Nucleus accumbens (tissue), 56 donors: ENCODE results near the gene PRR22.
A peak's percentile ranks its signal among the peaks of the same experiment; 100 is the strongest.

ENCODE experiments used
- DNase-seq, 56 donors: peaks; one replicate each; lab custom pipeline; 2025; lab: John Stamatoyannopoulos, UW

Gene PRR22

GRCh38 chr19:5795382-5795919 lies 10.9 kb upstream of the PRR22 start:
- no peak for DNase-seq

GRCh38 chr19:5793188-5793587 lies 8.6 kb upstream of the PRR22 start:
- DNase-seq: no peak

GRCh38 chr19:5792224-5792623 lies 7.7 kb upstream of the PRR22 start:
- no peak for DNase-seq

- peak; percentile 56 to 98 (median 93) for DNase-seq
Measured at GRCh38 chr19:5790559-5791520, 6.3 kb upstream of the PRR22 start, which contains the start of gene DUS3L. Gene DUS3L, minus strand, starts transcription at chr19:5791163. Its CDS starts 22 bp downstream, at chr19:5791141.

DNA sequence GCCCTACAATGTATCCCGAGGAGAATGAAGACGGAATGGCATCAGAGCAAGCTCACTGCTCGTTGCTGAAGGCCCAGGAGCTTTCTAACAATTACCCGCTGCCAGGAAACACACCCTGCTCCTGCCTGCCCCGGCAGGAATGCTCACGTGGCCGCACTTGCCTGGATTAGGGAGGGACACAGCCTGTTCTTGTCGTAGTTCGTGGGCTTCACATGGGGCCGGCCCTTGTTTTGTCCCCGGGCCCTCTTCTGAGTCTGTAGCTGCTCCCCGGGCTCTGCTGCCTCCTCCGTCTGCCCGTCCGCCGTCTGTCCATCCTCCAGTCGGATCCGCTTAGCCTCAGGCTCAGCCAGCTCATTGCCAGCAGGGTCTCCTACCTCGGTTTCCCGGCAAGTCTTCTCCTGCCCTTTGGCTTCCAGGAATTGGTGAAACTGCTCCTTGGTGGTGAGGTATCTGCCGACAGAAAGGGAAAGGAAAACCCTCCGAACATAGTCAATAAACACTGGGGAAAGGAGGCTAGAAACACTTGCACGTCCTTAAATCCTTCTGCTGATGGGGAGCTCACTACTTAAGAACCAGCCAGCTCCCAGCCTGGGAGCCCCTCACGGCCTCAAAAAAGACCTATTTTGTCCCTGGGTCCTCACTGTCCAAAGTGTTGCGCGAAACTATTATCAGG lies 5.5 kb upstream of the PRR22 start:
- DNase-seq: no peak

- DNase-seq: no peak
Measured at GRCh38 chr19:5789351-5789761, 4.8 kb upstream of the PRR22 start.

GRCh38 chr19:5788422-5788821 lies 3.9 kb upstream of the PRR22 start:
- DNase-seq: no peak

- DNase-seq: no peak
Measured at GRCh38 chr19:5787409-5788182, 3.0 kb upstream of the PRR22 start.

GRCh38 chr19:5786593-5787408 lies 2.3 kb upstream of the PRR22 start:
- no peak for DNase-seq

DNA sequence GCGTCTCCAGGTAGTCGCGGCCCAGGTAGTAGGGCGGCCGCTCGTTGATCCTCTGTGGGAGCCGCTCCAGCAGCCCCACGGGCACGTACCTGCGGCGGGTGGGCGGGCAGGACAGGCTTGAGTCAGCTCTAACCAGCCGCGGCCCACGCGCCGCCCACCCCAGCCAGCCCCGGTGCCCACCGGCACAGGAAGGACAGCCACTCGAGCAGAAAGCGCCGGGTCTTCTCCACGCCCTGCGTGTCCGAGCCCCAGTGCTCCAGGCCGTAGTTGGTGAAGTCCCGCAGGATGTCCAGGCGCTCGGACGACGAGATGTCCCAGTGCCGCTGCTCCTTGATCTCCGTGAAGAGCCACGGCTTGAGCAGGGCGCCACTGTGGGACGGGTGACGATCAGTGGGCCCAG lies 877 bp upstream of the PRR22 start:
- DNase-seq: no peak

DNA sequence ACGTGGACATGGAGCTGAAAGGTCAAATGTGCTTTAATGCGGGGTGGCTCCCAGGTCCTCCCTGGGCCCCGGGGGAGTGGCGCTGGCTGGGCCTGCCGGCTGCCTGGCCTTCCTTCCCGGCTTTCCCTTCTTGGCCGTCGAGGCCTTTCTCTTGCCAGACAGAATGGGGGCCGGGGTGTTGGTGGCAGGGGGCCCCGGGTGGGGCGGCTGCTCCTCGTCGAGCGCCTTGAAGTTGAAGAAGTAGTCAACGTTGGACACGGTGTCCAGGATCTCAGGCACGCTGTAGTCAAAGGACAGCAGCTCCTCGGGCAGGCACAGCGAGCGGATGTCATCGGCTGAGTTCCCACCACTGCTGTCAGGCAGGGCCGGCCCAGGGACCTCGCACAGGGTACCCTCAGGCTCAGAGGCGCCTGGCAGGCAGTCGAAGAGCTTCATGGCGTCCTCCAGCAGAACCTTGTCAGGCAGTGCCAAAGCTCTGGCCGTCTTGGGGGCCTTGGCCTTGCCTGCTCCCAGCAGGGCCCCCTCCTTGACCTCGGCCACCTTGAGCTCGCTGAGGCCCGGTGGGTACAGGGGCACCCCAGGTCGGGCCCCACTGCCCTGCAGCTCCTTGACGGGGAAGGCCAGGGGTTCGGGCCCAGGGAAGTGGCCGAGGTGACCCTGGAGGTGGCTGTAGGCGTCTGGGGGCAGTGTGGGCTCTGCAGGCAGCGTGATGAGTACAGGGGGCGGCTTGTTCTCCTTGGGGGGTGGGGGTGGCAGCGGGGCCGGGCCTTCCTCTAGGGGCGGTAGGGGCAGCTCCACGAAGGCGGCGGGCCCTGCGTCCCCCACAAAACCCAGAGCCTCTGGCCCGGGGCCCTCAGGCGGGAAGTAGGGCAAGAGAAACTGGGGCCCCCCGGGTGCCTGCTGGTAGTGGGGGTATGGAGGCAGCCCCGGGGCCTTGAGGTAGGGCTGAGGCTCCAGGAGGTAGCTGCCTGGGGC lies 1.3 kb downstream of the PRR22 start:
- DNase-seq: no peak

GRCh38 chr19:5782322-5782721 lies 2.2 kb downstream of the PRR22 start:
- DNase-seq: no peak

DNA sequence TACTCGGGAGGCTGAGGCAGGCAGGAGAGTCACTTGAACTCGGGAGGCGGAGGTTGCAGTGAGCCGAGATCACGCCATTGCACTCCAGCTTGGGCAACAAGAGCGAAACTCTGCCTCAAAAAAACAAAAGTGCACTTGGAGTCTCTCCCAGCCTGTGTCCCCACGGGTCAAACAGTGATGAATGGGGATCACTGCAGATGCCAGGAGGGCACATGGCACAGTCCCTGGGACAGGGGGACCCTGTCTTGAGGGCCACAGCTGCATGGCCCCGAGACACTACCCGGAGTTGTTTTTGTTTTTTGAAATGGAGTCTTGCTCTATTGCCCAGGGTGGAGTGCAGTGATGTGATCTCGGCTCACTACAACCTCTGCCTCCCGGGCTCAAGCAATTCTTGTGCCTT lies 3.6 kb downstream of the PRR22 start:
- peak in 4 of 56 donors; percentile 2 to 26 (median 18) for DNase-seq

- DNase-seq: no peak
Measured at GRCh38 chr19:5778402-5778801, 6.1 kb downstream of the PRR22 start.

GRCh38 chr19:5775668-5776309 lies 8.8 kb downstream of the PRR22 start:
- no peak for DNase-seq

- DNase-seq: peak in 1 of 56 donors; percentile 16
Measured at GRCh38 chr19:5774921-5775320, 9.6 kb downstream of the PRR22 start.

GRCh38 chr19:5773276-5773675 lies 11.3 kb downstream of the PRR22 start:
- no peak for DNase-seq

DNA sequence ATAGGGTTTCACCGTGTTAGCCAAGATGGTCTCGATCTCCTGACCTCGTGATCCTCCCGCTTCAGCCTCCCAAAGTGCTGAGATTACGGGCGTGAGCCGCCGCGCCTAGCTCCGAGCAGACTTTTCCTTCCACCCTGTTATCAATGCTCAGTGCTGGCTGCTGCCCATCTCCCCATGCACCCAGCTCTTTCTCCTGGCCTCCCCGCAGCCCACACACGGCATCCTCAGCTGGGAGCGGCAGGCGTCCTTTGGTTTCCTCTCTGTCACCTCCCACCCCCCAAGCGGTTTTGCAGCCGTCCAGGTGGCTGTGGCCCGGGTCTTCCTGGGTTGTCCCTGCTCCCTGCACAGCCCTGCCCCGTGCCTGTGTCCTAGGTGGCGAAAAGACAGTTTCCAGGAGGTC lies 12.1 kb downstream of the PRR22 start:
- DNase-seq: no peak
